Kidney (tissue), 14 donors: Measurements from ENCODE around the gene ATP1A1. TPM values are rescaled to one million over a fixed set of nuclear protein-coding genes. Genes with fewer than 3 reads are reported as not detected.

ENCODE experiments used
- DNase-seq, 5 donors: peaks; one replicate each; pipeline ENCODE4 v3.0.0-alpha.2; 2013 to 2020
- FAIRE-seq: peaks from 2 replicates; lab custom pipeline; 2012; peaks lifted over from hg19 to GRCh38; lab: Jason Lieb, UNC
- H3K27ac ChIP-seq, 2 donors: one replicate each; pipeline ENCODE4 v1.7.0; 2013; ENCODE audit warnings: low read depth in 2 of 2, low read length in 2 of 2, inconsistent platforms in 1 of 2
- H3K27me3 ChIP-seq: one replicate; pipeline ENCODE4 v1.7.1; 2013; ENCODE audit warnings: low read length, inconsistent platforms; ENCODE audit not compliant: control insufficient read depth, insufficient read depth
- H3K36me3 ChIP-seq, 3 donors: one replicate each; pipeline versions ENCODE4 v1.7.0 to v1.7.1; 2013; ENCODE audit warnings: low read length in 3 of 3, control low read depth in 1 of 3, inconsistent platforms in 1 of 3; ENCODE audit not compliant: insufficient read depth in 3 of 3, control insufficient read depth in 2 of 3
- H3K4me1 ChIP-seq, 3 donors: one replicate each; pipeline versions ENCODE4 v1.7.0 to v1.7.1; 2013; ENCODE audit warnings: low read length in 3 of 3, inconsistent platforms in 1 of 3, low read depth in 1 of 3; ENCODE audit not compliant: control insufficient read depth in 2 of 3, insufficient read depth in 2 of 3
- H3K4me3 ChIP-seq, 3 donors: one replicate each; pipeline versions ENCODE4 v1.7.0 to v1.8.1; 2013; ENCODE audit warnings: low read length in 3 of 3, control low read depth in 1 of 3, inconsistent platforms in 1 of 3
- H3K9ac ChIP-seq, 3 donors: one replicate each; pipeline versions ENCODE4 v1.7.0 to v1.7.1; 2013; ENCODE audit warnings: low read length in 3 of 3, control low read depth in 1 of 3, inconsistent platforms in 1 of 3
- H3K9me3 ChIP-seq, 3 donors: one replicate each; pipeline versions ENCODE4 v1.7.0 to v1.7.1; 2013; ENCODE audit warnings: low read length in 3 of 3, control low read depth in 1 of 3, inconsistent platforms in 1 of 3; ENCODE audit not compliant: control insufficient read depth in 2 of 3, insufficient read depth in 1 of 3
- CTCF ChIP-seq: IDR thresholded peaks from 3 replicates; pipeline ENCODE4 v1.5.1; 2012; ENCODE audit warnings: mild to moderate bottlenecking, moderate library complexity, borderline replicate concordance; ENCODE audit not compliant: insufficient read depth; ENCODE audit errors: extremely low read depth
- intact Hi-C: fragments of 100-400 bp; cut with DNase I; formaldehyde crosslinking; loops from one replicate; pipeline ENCODE4 v1.11.1; 2022
- polyA plus RNA-seq: library from polyadenylated mRNA; stranded (reverse); fragments of 350-450 nt; fragmentation: Illumina TruSeq; extraction: RNeasy Lipid Tissue Mini Kit (QIAGEN cat#74804); gene quantifications from one replicate; pipeline ENCODE4 v1.2.3, GENCODE V29; 2014; ENCODE audit warnings: low read depth, low replicate concordance; ENCODE audit not compliant: insufficient read depth
- total RNA-seq: library from RNA; stranded (reverse); fragmentation: NEBNext Ultra II Directional; extraction: Animal tissue kit (Norgen Biotek cat#: 25700); gene quantifications from one replicate; pipeline ENCODE4 v1.2.1, GENCODE V29; 2021
- donor health status: control.
- donor health status: control.
- donor health status: control.
- donor health status: control.
- donor health status: control.
- donor health status: DM: yes; HTN: yes; CAD: no.
- donor health status: Normal renal cell carcinoma (clear cell type).

ATP1A1 gene
- total and polyA plus RNA-seq, 2 donors from 2014 or later, result 1,218 to 2,241 TPM

- Histone ChIP-seq H3K36me3 (peaks cover 0 to 43% (median 33%) of the 10 kb centered on the region in 3 donors), H3K4me3 (no peak overlapping the region), H3K9me3 (no peaks in the 10 kb centered on the region), H3K4me1 (peaks cover 0 to 19% (median 4%) of the 10 kb centered on the region in 3 donors), H3K27ac (peak overlapping the region in 1 of 2 donors; percentile 20), H3K27me3 (no peaks in the 10 kb centered on the region), H3K9ac (no peak overlapping the region)
- no peak for FAIRE-seq
- DNase-seq, result no peak
- no peak for TF ChIP-seq CTCF
- intact Hi-C loops, result no loop called here
Observed at GRCh38 chr1:116408193-116408592, 35.1 kb downstream of the ATP1A1 start.

- peak overlapping the region in 1 of 3 donors; percentile 44 for H3K9ac ChIP-seq
- DNase-seq, result no peak
- H3K9me3 ChIP-seq, result no peaks in the 10 kb centered on the region
- TF ChIP-seq CTCF, result no peak
- no peaks in the 10 kb centered on the region for H3K27me3 ChIP-seq
- H3K27ac ChIP-seq, result peak overlapping the region; percentile 72 to 78
- peaks cover 0 to 18% (median 4%) of the 10 kb centered on the region in 3 donors for H3K4me1 ChIP-seq
- H3K4me3 ChIP-seq, result no peak overlapping the region
- intact Hi-C loops, result no loop called here
- no peak for FAIRE-seq
- peaks cover 0 to 34% (median 26%) of the 10 kb centered on the region in 3 donors for H3K36me3 ChIP-seq
Observed at GRCh38 chr1:116408803-116409720, 36.0 kb downstream of the ATP1A1 start.

GRCh38 chr1:116409751-116410191 lies 36.7 kb downstream of the ATP1A1 start:
- Histone ChIP-seq H3K27me3 (no peaks in the 10 kb centered on the region), H3K9ac (peak overlapping the region in 1 of 3 donors; percentile 36), H3K9me3 (no peaks in the 10 kb centered on the region), H3K4me3 (no peak overlapping the region), H3K4me1 (peaks cover 0 to 11% (median 2%) of the 10 kb centered on the region in 3 donors), H3K27ac (peak overlapping the region; percentile 78 to 80), H3K36me3 (peaks cover 0 to 29% (median 21%) of the 10 kb centered on the region in 3 donors)
- DNase-seq, result peak in 1 of 5 donors; percentile 18
- intact Hi-C loops, result no loop called here
- FAIRE-seq, result no peak
- no peak for TF ChIP-seq CTCF
